Ectodermal cell (in vitro differentiated cells): Measurements from ENCODE around the gene SPATS2.
"Not testable (repeated sequence)": the region's sequence is repeated elsewhere in the genome, so short reads cannot be mapped to it uniquely, and the experiment has no call there.

Experiments
- H3K27ac ChIP-seq: 2 replicates; pipeline ENCODE4 v1.7.0; 2013; ENCODE audit warnings: mild to moderate bottlenecking, low read depth, low read length; ENCODE audit not compliant: insufficient read depth, poor library complexity, severe bottlenecking
- H3K27me3 ChIP-seq: 2 replicates; pipeline ENCODE4 v1.7.0; 2013; ENCODE audit warnings: mild to moderate bottlenecking, low read length; ENCODE audit not compliant: insufficient read depth, control insufficient read depth, poor library complexity, severe bottlenecking
- H3K36me3 ChIP-seq: one replicate; pipeline ENCODE4 v1.7.0; 2013; ENCODE audit warnings: low read length; ENCODE audit not compliant: control insufficient read depth, insufficient read depth
- H3K4me1 ChIP-seq: one replicate; pipeline ENCODE4 v1.7.0; 2013; ENCODE audit warnings: low read length; ENCODE audit not compliant: control insufficient read depth, insufficient read depth
- H3K4me3 ChIP-seq: 2 replicates; pipeline ENCODE4 v1.7.0; 2013; ENCODE audit warnings: low read depth, low read length, control low read depth; ENCODE audit not compliant: insufficient read depth
- H3K9me3 ChIP-seq: 2 replicates; pipeline ENCODE4 v1.7.0; 2013; ENCODE audit warnings: mild to moderate bottlenecking, low read length, moderate library complexity; ENCODE audit not compliant: control insufficient read depth
- WGBS, 2 experiments: methylation state at CpG; one replicate each; pipeline ENCODE4 v1.1.7; 2013; ENCODE audit warnings: missing lambda C conversion rate in 2 of 2; 5-methylcytosine and 5-hydroxymethylcytosine counted together

SPATS2 gene

GRCh38 chr12:49368240-49368600, 958 bp downstream of the SPATS2 start:
- WGBS, 2 experiments, result 38 to 43% methylated on average over 3 of the region's 3 CpGs
- Histone ChIP-seq H3K4me3 (peak overlapping the region; percentile 62), H3K9me3 (no peaks in the 10 kb centered on the region), H3K36me3 (no peaks in the 10 kb centered on the region), H3K4me1 (no peaks in the 10 kb centered on the region), H3K27ac (no peak overlapping the region), H3K27me3 (no peaks in the 10 kb centered on the region)

GRCh38 chr12:49369411-49370145, 2.3 kb downstream of the SPATS2 start:
- 75 to 79% methylated on average over 6 of the region's 6 CpGs for WGBS, 2 experiments
- no peaks in the 10 kb centered on the region for H3K36me3 ChIP-seq
- H3K9me3 ChIP-seq, result no peaks in the 10 kb centered on the region
- no peak overlapping the region for H3K27ac ChIP-seq
- H3K27me3 ChIP-seq, result no peaks in the 10 kb centered on the region
- H3K4me1 ChIP-seq, result no peaks in the 10 kb centered on the region
- no peak overlapping the region for H3K4me3 ChIP-seq

- Histone ChIP-seq H3K4me3 (no peak overlapping the region), H3K36me3 (no peaks in the 10 kb centered on the region), H3K9me3 (no peaks in the 10 kb centered on the region), H3K27ac (no peak overlapping the region), H3K4me1 (no peaks in the 10 kb centered on the region), H3K27me3 (no peaks in the 10 kb centered on the region)
- 94 to 96% methylated on average over 5 to 6 of the region's 6 CpGs for WGBS, 2 experiments
These were observed 3.3 kb downstream of the SPATS2 start for GRCh38 chr12:49370539-49370938.

- Histone ChIP-seq H3K9me3 (no peaks in the 10 kb centered on the region), H3K27me3 (no peaks in the 10 kb centered on the region), H3K4me1 (no peaks in the 10 kb centered on the region), H3K27ac (no peak overlapping the region), H3K36me3 (no peaks in the 10 kb centered on the region), H3K4me3 (no peak overlapping the region)
- WGBS, 2 experiments, result 91 to 92% methylated on average over 1 of the region's 1 CpG
These were observed 8.1 kb downstream of the SPATS2 start for GRCh38 chr12:49375406-49375805.

- Histone ChIP-seq H3K27me3 (no peaks in the 10 kb centered on the region), H3K27ac (no peak overlapping the region), H3K4me3 (no peak overlapping the region), H3K36me3 (no peaks in the 10 kb centered on the region), H3K9me3 (no peaks in the 10 kb centered on the region), H3K4me1 (no peaks in the 10 kb centered on the region)
- WGBS, 2 experiments, result 100% methylated on average over 1 of the region's 2 CpGs; no CpG with 5 or more reads in 1 of the 2 experiments
These were observed 10.1 kb downstream of the SPATS2 start for GRCh38 chr12:49377386-49377785.

- H3K36me3 ChIP-seq, H3K27ac ChIP-seq, H3K4me3 ChIP-seq, H3K4me1 ChIP-seq, H3K27me3 ChIP-seq, H3K9me3 ChIP-seq: not testable (repeated sequence)
- WGBS, 2 experiments, result 91 to 92% methylated on average over 9 of the region's 9 CpGs
These were observed 12.9 kb downstream of the SPATS2 start for GRCh38 chr12:49380184-49380583.

GRCh38 chr12:49388682-49389386, 21.6 kb downstream of the SPATS2 start:
- H3K27ac ChIP-seq, result no peak overlapping the region
- no peaks in the 10 kb centered on the region for H3K36me3 ChIP-seq
- no peaks in the 10 kb centered on the region for H3K27me3 ChIP-seq
- H3K9me3 ChIP-seq, result no peaks in the 10 kb centered on the region
- H3K4me3 ChIP-seq, result no peak overlapping the region
- no peaks in the 10 kb centered on the region for H3K4me1 ChIP-seq
- 68 to 81% methylated on average over 18 of the region's 18 CpGs for WGBS, 2 experiments

- Histone ChIP-seq H3K36me3 (no peaks in the 10 kb centered on the region), H3K4me3 (no peak overlapping the region), H3K27ac (no peak overlapping the region), H3K4me1 (no peaks in the 10 kb centered on the region), H3K9me3 (no peaks in the 10 kb centered on the region), H3K27me3 (no peaks in the 10 kb centered on the region)
- WGBS, 2 experiments, result 91 to 92% methylated on average over 13 of the region's 13 CpGs
These were observed 22.1 kb downstream of the SPATS2 start for GRCh38 chr12:49389387-49389703.

- H3K27me3 ChIP-seq, result no peaks in the 10 kb centered on the region
- H3K9me3 ChIP-seq, result no peaks in the 10 kb centered on the region
- no peaks in the 10 kb centered on the region for H3K4me1 ChIP-seq
- no peak overlapping the region for H3K27ac ChIP-seq
- WGBS, 2 experiments, result 90 to 94% methylated on average over 1 of the region's 1 CpG
- no peak overlapping the region for H3K4me3 ChIP-seq
- H3K36me3 ChIP-seq, result no peaks in the 10 kb centered on the region
These were observed 29.7 kb downstream of the SPATS2 start for GRCh38 chr12:49397000-49397399.

- Histone ChIP-seq H3K27me3 (no peaks in the 10 kb centered on the region), H3K9me3 (no peaks in the 10 kb centered on the region), H3K36me3 (no peaks in the 10 kb centered on the region), H3K4me3 (no peak overlapping the region), H3K4me1 (no peaks in the 10 kb centered on the region), H3K27ac (no peak overlapping the region)
- 95 to 96% methylated on average over 1 of the region's 1 CpG for WGBS, 2 experiments
These were observed 33.0 kb downstream of the SPATS2 start for GRCh38 chr12:49400304-49400703.
